ENCODE measurements around the gene PSME3. TPM values are rescaled to one million over a fixed set of nuclear protein-coding genes. Genes with fewer than 3 reads are reported as not detected.
A peak's percentile ranks its signal among the peaks of the same experiment; 100 is the strongest.

The PSME3 gene
- 10 to 100 TPM; 34.3 to 69.1 (median 57.5) TPM for total RNA-seq
- polyA plus RNA-seq, result 10 to 100 TPM; 59.5 to 94.9 (median 69.4) TPM

- 0% methylated on average over 71 of the region's 71 CpGs for WGBS, 2 donors
- Histone ChIP-seq H3K36me3 (peaks cover 20 to 34% (median 21%) of the 10 kb centered on the region in 4 donors), H3K27me3 (no peaks in the 10 kb centered on the region), H3K27ac (peak within 1 kb of the TSS; percentile 83 to 94 (median 86)), H3K4me3 (peak within 1 kb of the TSS; percentile 67 to 88 (median 84)), H3K9me3 (no peaks in the 10 kb centered on the region), H3K4me1 (peaks cover 0 to 26% (median 16%) of the 10 kb centered on the region in 4 donors)
- peak; percentile 94 for DNase-seq
- intact Hi-C loops (cut with DNase I), result no loop called here
- TF ChIP-seq EP300 (IDR thresholded peaks at IDR 0.05) (no peak), POLR2AphosphoS5 (IDR thresholded peaks at IDR 0.05) (peak; percentile 98 to 99 (median 99)), POLR2A (IDR thresholded peaks at IDR 0.05) (peak; percentile 92 to 96)
- TF ChIP-seq, protein P1, sequence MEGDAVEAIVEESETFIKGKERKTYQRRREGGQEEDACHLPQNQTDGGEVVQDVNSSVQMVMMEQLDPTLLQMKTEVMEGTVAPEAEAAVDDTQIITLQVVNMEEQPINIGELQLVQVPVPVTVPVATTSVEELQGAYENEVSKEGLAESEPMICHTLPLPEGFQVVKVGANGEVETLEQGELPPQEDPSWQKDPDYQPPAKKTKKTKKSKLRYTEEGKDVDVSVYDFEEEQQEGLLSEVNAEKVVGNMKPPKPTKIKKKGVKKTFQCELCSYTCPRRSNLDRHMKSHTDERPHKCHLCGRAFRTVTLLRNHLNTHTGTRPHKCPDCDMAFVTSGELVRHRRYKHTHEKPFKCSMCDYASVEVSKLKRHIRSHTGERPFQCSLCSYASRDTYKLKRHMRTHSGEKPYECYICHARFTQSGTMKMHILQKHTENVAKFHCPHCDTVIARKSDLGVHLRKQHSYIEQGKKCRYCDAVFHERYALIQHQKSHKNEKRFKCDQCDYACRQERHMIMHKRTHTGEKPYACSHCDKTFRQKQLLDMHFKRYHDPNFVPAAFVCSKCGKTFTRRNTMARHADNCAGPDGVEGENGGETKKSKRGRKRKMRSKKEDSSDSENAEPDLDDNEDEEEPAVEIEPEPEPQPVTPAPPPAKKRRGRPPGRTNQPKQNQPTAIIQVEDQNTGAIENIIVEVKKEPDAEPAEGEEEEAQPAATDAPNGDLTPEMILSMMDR (IDR thresholded peaks at IDR 0.05), result peak in 1 of 4 experiments; percentile 2
These were observed at the start of gene PSME3 for GRCh38 chr17:42832934-42833766. Gene PSME3 (plus strand): TSS chr17:42833397. CDS start chr17:42833632, 235 bp downstream.

DNA sequence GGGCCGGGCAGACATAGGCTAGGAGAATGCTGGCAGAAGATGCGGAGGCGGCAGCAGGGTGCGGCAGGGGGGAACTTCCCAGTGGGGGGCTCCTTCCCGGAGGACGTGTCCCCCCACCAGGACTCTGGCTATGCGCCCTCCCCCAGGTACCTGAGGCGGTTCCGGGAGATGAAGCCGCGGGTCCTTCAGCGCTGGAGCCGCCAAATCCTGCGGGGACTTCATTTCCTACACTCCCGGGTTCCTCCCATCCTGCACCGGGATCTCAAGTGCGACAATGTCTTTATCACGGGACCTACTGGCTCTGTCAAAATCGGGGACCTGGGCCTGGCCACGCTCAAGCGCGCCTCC, 49.4 kb upstream of the PSME3 start:
- Histone ChIP-seq H3K27me3 (peaks cover 41 to 92% (median 76%) of the 10 kb centered on the region in 3 donors), H3K9me3 (no peaks in the 10 kb centered on the region), H3K36me3 (peaks cover 6 to 9% (median 8%) of the 10 kb centered on the region in 4 donors), H3K4me3 (no peak overlapping the region), H3K4me1 (peaks cover 0 to 27% (median 22%) of the 10 kb centered on the region in 4 donors), H3K27ac (no peak overlapping the region)
- 36 to 80% methylated on average over 22 of the region's 22 CpGs for WGBS, 2 donors
- TF ChIP-seq, protein P1 (IDR thresholded peaks at IDR 0.05), result no peak
- TF ChIP-seq EP300 (IDR thresholded peaks at IDR 0.05) (no peak), POLR2A (IDR thresholded peaks at IDR 0.05) (no peak), POLR2AphosphoS5 (IDR thresholded peaks at IDR 0.05) (no peak)
- intact Hi-C loops (cut with DNase I), result no loop called here
- no peak for DNase-seq

GRCh38 chr17:42784409-42784808, 48.8 kb upstream of the PSME3 start:
- intact Hi-C loops (cut with DNase I), result no loop called here
- Histone ChIP-seq H3K27me3 (peaks cover 41 to 94% (median 76%) of the 10 kb centered on the region in 3 donors), H3K27ac (no peak overlapping the region), H3K36me3 (peaks cover 0 to 3% (median 2%) of the 10 kb centered on the region in 4 donors), H3K9me3 (no peaks in the 10 kb centered on the region), H3K4me3 (no peak overlapping the region), H3K4me1 (peaks cover 0 to 27% (median 22%) of the 10 kb centered on the region in 4 donors)
- 35 to 81% methylated on average over 25 of the region's 25 CpGs for WGBS, 2 donors
- TF ChIP-seq EP300 (IDR thresholded peaks at IDR 0.05) (no peak), POLR2A (IDR thresholded peaks at IDR 0.05) (no peak), POLR2AphosphoS5 (IDR thresholded peaks at IDR 0.05) (no peak)
- TF ChIP-seq, protein P1 (IDR thresholded peaks at IDR 0.05), result no peak
- DNase-seq, result no peak

- WGBS, 2 donors, result 39 to 81% methylated on average over 52 of the region's 52 CpGs
These were observed 48.2 kb upstream of the PSME3 start for GRCh38 chr17:42784811-42785592.

More at GRCh38 chr17:42784811-42785592, 48.2 kb upstream of the PSME3 start:
- peaks cover 41 to 89% (median 75%) of the 10 kb centered on the region in 3 donors for H3K27me3 ChIP-seq
- intact Hi-C loops (cut with DNase I), result no loop called here
- TF ChIP-seq EP300 (IDR thresholded peaks at IDR 0.05) (no peak), POLR2AphosphoS5 (IDR thresholded peaks at IDR 0.05) (no peak), POLR2A (IDR thresholded peaks at IDR 0.05) (no peak)
- TF ChIP-seq, protein P1 (IDR thresholded peaks at IDR 0.05), result no peak
- no peak for DNase-seq
- no peaks in the 10 kb centered on the region for H3K36me3 ChIP-seq
- no peaks in the 10 kb centered on the region for H3K9me3 ChIP-seq
- H3K4me1 ChIP-seq, result peaks cover 0 to 26% (median 20%) of the 10 kb centered on the region in 4 donors
- no peak overlapping the region for H3K4me3 ChIP-seq
- H3K27ac ChIP-seq, result no peak overlapping the region
